A549 (cell line): ENCODE results near the gene FANCC.

Experiments used
- CHD2 ChIP-seq: fragments of 150-350 bp; IDR thresholded peaks from 2 replicates; pipeline ENCODE4 v1.6.1; 2014; ENCODE audit warnings: low read length; ENCODE audit not compliant: partially characterized antibody
- POLR2A ChIP-seq: IDR thresholded peaks from 2 replicates; pipeline ENCODE4 v1.6.1; 2012; ENCODE audit warnings: mild to moderate bottlenecking, low read length
- RAD21 ChIP-seq, 2 experiments: fragments of >200 bp in 1 of 2; sonication (Bioruptor Twin) in 1 of 2; formaldehyde crosslinking in 1 of 2; IDR thresholded peaks in 1 of 2; conservative IDR thresholded peaks in 1 of 2; 2 replicates in 1 of 2; 3 replicates in 1 of 2; pipeline ENCODE4 v1.6.1; 2012 to 2018; ENCODE audit warnings: inconsistent platforms in 1 of 2
- TF ChIP-seq, protein P1 (sequence below): fragments of >200 bp; sonication (Bioruptor Twin); formaldehyde crosslinking; IDR thresholded peaks from 3 replicates; pipeline ENCODE4 v1.5.1; 2016
- TF ChIP-seq, protein P2 (sequence below): IDR thresholded peaks from 2 replicates; pipeline ENCODE4 v1.6.1; 2012

DNA sequence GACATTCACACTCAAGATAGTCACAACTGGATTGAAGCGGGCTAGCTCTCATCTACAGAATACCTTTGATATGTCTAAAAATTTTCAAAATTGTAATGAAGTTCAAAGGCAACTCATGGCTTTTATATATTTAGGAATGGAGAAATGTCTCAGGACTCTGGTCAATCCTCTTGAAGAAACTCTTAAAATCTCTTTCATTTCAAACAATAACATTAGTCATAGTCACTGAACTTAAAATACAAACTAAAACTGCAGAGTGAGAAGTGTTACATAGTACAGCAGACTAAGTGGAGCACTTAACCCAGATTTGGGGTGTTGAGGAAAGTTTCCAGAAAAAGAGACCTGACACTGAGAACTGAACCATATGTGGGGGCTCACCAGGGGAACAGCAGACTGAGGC lies 20.7 kb downstream of the FANCC start:
- no peak for TF ChIP-seq POLR2A
- no peak for TF ChIP-seq CHD2
- TF ChIP-seq, protein P1, sequence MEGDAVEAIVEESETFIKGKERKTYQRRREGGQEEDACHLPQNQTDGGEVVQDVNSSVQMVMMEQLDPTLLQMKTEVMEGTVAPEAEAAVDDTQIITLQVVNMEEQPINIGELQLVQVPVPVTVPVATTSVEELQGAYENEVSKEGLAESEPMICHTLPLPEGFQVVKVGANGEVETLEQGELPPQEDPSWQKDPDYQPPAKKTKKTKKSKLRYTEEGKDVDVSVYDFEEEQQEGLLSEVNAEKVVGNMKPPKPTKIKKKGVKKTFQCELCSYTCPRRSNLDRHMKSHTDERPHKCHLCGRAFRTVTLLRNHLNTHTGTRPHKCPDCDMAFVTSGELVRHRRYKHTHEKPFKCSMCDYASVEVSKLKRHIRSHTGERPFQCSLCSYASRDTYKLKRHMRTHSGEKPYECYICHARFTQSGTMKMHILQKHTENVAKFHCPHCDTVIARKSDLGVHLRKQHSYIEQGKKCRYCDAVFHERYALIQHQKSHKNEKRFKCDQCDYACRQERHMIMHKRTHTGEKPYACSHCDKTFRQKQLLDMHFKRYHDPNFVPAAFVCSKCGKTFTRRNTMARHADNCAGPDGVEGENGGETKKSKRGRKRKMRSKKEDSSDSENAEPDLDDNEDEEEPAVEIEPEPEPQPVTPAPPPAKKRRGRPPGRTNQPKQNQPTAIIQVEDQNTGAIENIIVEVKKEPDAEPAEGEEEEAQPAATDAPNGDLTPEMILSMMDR: no peak
- TF ChIP-seq RAD21 (conservative IDR thresholded peaks at IDR 0.05 in 1 of 2, IDR thresholded peaks at IDR 0.05 in 1 of 2): no peak
- TF ChIP-seq, protein P2, sequence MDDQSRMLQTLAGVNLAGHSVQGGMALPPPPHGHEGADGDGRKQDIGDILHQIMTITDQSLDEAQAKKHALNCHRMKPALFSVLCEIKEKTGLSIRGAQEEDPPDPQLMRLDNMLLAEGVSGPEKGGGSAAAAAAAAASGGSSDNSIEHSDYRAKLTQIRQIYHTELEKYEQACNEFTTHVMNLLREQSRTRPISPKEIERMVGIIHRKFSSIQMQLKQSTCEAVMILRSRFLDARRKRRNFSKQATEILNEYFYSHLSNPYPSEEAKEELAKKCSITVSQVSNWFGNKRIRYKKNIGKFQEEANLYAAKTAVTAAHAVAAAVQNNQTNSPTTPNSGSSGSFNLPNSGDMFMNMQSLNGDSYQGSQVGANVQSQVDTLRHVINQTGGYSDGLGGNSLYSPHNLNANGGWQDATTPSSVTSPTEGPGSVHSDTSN: no peak
